ENCODE measurements around the gene MPP2.
"Not testable (repeated sequence)": the region's sequence is repeated elsewhere in the genome, so short reads cannot be mapped to it uniquely, and the experiment has no call there.

MPP2 gene

GRCh38 chr17:43945074-43945829, 37.9 kb upstream of the MPP2 start:
- Histone ChIP-seq H3K27me3 (ENCODE audit: control insufficient read depth in 5 of 5, insufficient read depth in 4 of 5, low read length in 5 of 5) (peaks cover 7 to 16% (median 12%) of the 10 kb centered on the region in 5 donors), H3K9ac (ENCODE audit: low read length in 5 of 5) (no peak overlapping the region), H3K4me1 (ENCODE audit: control insufficient read depth in 5 of 5, insufficient read depth in 5 of 5, low read length in 5 of 5) (peaks cover 0 to 1% (median 0%) of the 10 kb centered on the region in 5 donors), H3K4me3 (ENCODE audit: low read depth in 1 of 5, low read length in 5 of 5) (no peak overlapping the region), H3K27ac (ENCODE audit: low read depth, low read length) (no peak overlapping the region), H3K9me3 (ENCODE audit: control insufficient read depth in 5 of 5, low read length in 5 of 5) (no peaks in the 10 kb centered on the region), H3K36me3 (ENCODE audit: control insufficient read depth in 5 of 5, insufficient read depth in 5 of 5, low read length in 5 of 5) (no peaks in the 10 kb centered on the region)

GRCh38 chr17:43942051-43942685, 34.8 kb upstream of the MPP2 start, which contains the start of gene PPY:
Gene PPY, minus strand, starts transcription at chr17:43942476. Its CDS starts 822 bp downstream, at chr17:43941654.
- H3K36me3 ChIP-seq (ENCODE audit: control insufficient read depth in 5 of 5, insufficient read depth in 5 of 5, low read length in 5 of 5), result no peaks in the 10 kb centered on the region
- H3K9ac ChIP-seq (ENCODE audit: low read length in 5 of 5), result no peak within 1 kb of the TSS
- H3K4me1 ChIP-seq (ENCODE audit: control insufficient read depth in 5 of 5, insufficient read depth in 5 of 5, low read length in 5 of 5), result peaks cover 1 to 7% (median 4%) of the 10 kb centered on the region in 5 donors
- no peak within 1 kb of the TSS for H3K27ac ChIP-seq (ENCODE audit: low read depth, low read length)
- H3K4me3 ChIP-seq (ENCODE audit: low read depth in 1 of 5, low read length in 5 of 5), result no peak within 1 kb of the TSS
- H3K9me3 ChIP-seq (ENCODE audit: control insufficient read depth in 5 of 5, low read length in 5 of 5), result no peaks in the 10 kb centered on the region
- peaks cover 7 to 24% (median 16%) of the 10 kb centered on the region in 5 donors for H3K27me3 ChIP-seq (ENCODE audit: control insufficient read depth in 5 of 5, insufficient read depth in 4 of 5, low read length in 5 of 5)

GRCh38 chr17:43940630-43941029, 33.3 kb upstream of the MPP2 start:
- no peak overlapping the region for H3K27ac ChIP-seq (ENCODE audit: low read depth, low read length)
- H3K9ac ChIP-seq (ENCODE audit: low read length in 5 of 5), result no peak overlapping the region
- H3K27me3 ChIP-seq (ENCODE audit: control insufficient read depth in 5 of 5, insufficient read depth in 4 of 5, low read length in 5 of 5), result peaks cover 3 to 22% (median 16%) of the 10 kb centered on the region in 5 donors
- H3K9me3 ChIP-seq (ENCODE audit: control insufficient read depth in 5 of 5, low read length in 5 of 5), result no peaks in the 10 kb centered on the region
- H3K4me3 ChIP-seq (ENCODE audit: low read depth in 1 of 5, low read length in 5 of 5), result no peak overlapping the region
- peaks cover 1 to 7% (median 4%) of the 10 kb centered on the region in 5 donors for H3K4me1 ChIP-seq (ENCODE audit: control insufficient read depth in 5 of 5, insufficient read depth in 5 of 5, low read length in 5 of 5)
- H3K36me3 ChIP-seq (ENCODE audit: control insufficient read depth in 5 of 5, insufficient read depth in 5 of 5, low read length in 5 of 5), result no peaks in the 10 kb centered on the region

GRCh38 chr17:43939886-43940285, 32.5 kb upstream of the MPP2 start:
- Histone ChIP-seq H3K27ac (ENCODE audit: low read depth, low read length) (no peak overlapping the region), H3K4me3 (ENCODE audit: low read depth in 1 of 5, low read length in 5 of 5) (no peak overlapping the region), H3K4me1 (ENCODE audit: control insufficient read depth in 5 of 5, insufficient read depth in 5 of 5, low read length in 5 of 5) (peaks cover 1 to 7% (median 4%) of the 10 kb centered on the region in 5 donors), H3K36me3 (ENCODE audit: control insufficient read depth in 5 of 5, insufficient read depth in 5 of 5, low read length in 5 of 5) (no peaks in the 10 kb centered on the region), H3K9me3 (ENCODE audit: control insufficient read depth in 5 of 5, low read length in 5 of 5) (no peaks in the 10 kb centered on the region), H3K9ac (ENCODE audit: low read length in 5 of 5) (no peak overlapping the region), H3K27me3 (ENCODE audit: control insufficient read depth in 5 of 5, insufficient read depth in 4 of 5, low read length in 5 of 5) (peaks cover 3 to 22% (median 16%) of the 10 kb centered on the region in 5 donors)

GRCh38 chr17:43939452-43939851, 32.1 kb upstream of the MPP2 start:
- not testable (repeated sequence) for H3K9me3 ChIP-seq (ENCODE audit: control insufficient read depth in 5 of 5, low read length in 5 of 5); H3K36me3 ChIP-seq (ENCODE audit: control insufficient read depth in 5 of 5, insufficient read depth in 5 of 5, low read length in 5 of 5); H3K4me3 ChIP-seq (ENCODE audit: low read depth in 1 of 5, low read length in 5 of 5); H3K27ac ChIP-seq (ENCODE audit: low read depth, low read length); H3K4me1 ChIP-seq (ENCODE audit: control insufficient read depth in 5 of 5, insufficient read depth in 5 of 5, low read length in 5 of 5); H3K9ac ChIP-seq (ENCODE audit: low read length in 5 of 5)
- peaks cover 3 to 22% (median 16%) of the 10 kb centered on the region in 5 donors for H3K27me3 ChIP-seq (ENCODE audit: control insufficient read depth in 5 of 5, insufficient read depth in 4 of 5, low read length in 5 of 5)

GRCh38 chr17:43938838-43939182, 31.5 kb upstream of the MPP2 start:
- Histone ChIP-seq H3K27ac (ENCODE audit: low read depth, low read length) (no peak overlapping the region), H3K36me3 (ENCODE audit: control insufficient read depth in 5 of 5, insufficient read depth in 5 of 5, low read length in 5 of 5) (no peaks in the 10 kb centered on the region), H3K27me3 (ENCODE audit: control insufficient read depth in 5 of 5, insufficient read depth in 4 of 5, low read length in 5 of 5) (peaks cover 3 to 22% (median 16%) of the 10 kb centered on the region in 5 donors), H3K9me3 (ENCODE audit: control insufficient read depth in 5 of 5, low read length in 5 of 5) (no peaks in the 10 kb centered on the region), H3K4me3 (ENCODE audit: low read depth in 1 of 5, low read length in 5 of 5) (no peak overlapping the region), H3K4me1 (ENCODE audit: control insufficient read depth in 5 of 5, insufficient read depth in 5 of 5, low read length in 5 of 5) (peaks cover 0 to 7% (median 4%) of the 10 kb centered on the region in 5 donors), H3K9ac (ENCODE audit: low read length in 5 of 5) (no peak overlapping the region)

GRCh38 chr17:43936434-43936833, 29.1 kb upstream of the MPP2 start:
- H3K27me3 ChIP-seq (ENCODE audit: control insufficient read depth in 5 of 5, insufficient read depth in 4 of 5, low read length in 5 of 5), result peaks cover 3 to 30% (median 22%) of the 10 kb centered on the region in 5 donors
- H3K9me3 ChIP-seq (ENCODE audit: control insufficient read depth in 5 of 5, low read length in 5 of 5), result no peaks in the 10 kb centered on the region
- H3K4me1 ChIP-seq (ENCODE audit: control insufficient read depth in 5 of 5, insufficient read depth in 5 of 5, low read length in 5 of 5), result peaks cover 0 to 7% (median 4%) of the 10 kb centered on the region in 5 donors
- H3K4me3 ChIP-seq (ENCODE audit: low read depth in 1 of 5, low read length in 5 of 5), result no peak overlapping the region
- H3K27ac ChIP-seq (ENCODE audit: low read depth, low read length), result no peak overlapping the region
- H3K36me3 ChIP-seq (ENCODE audit: control insufficient read depth in 5 of 5, insufficient read depth in 5 of 5, low read length in 5 of 5), result no peaks in the 10 kb centered on the region
- H3K9ac ChIP-seq (ENCODE audit: low read length in 5 of 5), result no peak overlapping the region

GRCh38 chr17:43935926-43936261, 28.6 kb upstream of the MPP2 start:
- no peak overlapping the region for H3K4me3 ChIP-seq (ENCODE audit: low read depth in 1 of 5, low read length in 5 of 5)
- no peak overlapping the region for H3K9ac ChIP-seq (ENCODE audit: low read length in 5 of 5)
- no peak overlapping the region for H3K27ac ChIP-seq (ENCODE audit: low read depth, low read length)
- H3K4me1 ChIP-seq (ENCODE audit: control insufficient read depth in 5 of 5, insufficient read depth in 5 of 5, low read length in 5 of 5), result peaks cover 0 to 7% (median 4%) of the 10 kb centered on the region in 5 donors
- H3K36me3 ChIP-seq (ENCODE audit: control insufficient read depth in 5 of 5, insufficient read depth in 5 of 5, low read length in 5 of 5), result no peaks in the 10 kb centered on the region
- H3K9me3 ChIP-seq (ENCODE audit: control insufficient read depth in 5 of 5, low read length in 5 of 5), result no peaks in the 10 kb centered on the region
- H3K27me3 ChIP-seq (ENCODE audit: control insufficient read depth in 5 of 5, insufficient read depth in 4 of 5, low read length in 5 of 5), result peaks cover 3 to 30% (median 21%) of the 10 kb centered on the region in 5 donors

GRCh38 chr17:43935204-43935925, 28.0 kb upstream of the MPP2 start:
- no peak overlapping the region for H3K4me3 ChIP-seq (ENCODE audit: low read depth in 1 of 5, low read length in 5 of 5)
- H3K9ac ChIP-seq (ENCODE audit: low read length in 5 of 5), result no peak overlapping the region
- H3K9me3 ChIP-seq (ENCODE audit: control insufficient read depth in 5 of 5, low read length in 5 of 5), result no peaks in the 10 kb centered on the region
- H3K27ac ChIP-seq (ENCODE audit: low read depth, low read length), result no peak overlapping the region
- H3K27me3 ChIP-seq (ENCODE audit: control insufficient read depth in 5 of 5, insufficient read depth in 4 of 5, low read length in 5 of 5), result peaks cover 3 to 30% (median 19%) of the 10 kb centered on the region in 5 donors
- no peaks in the 10 kb centered on the region for H3K36me3 ChIP-seq (ENCODE audit: control insufficient read depth in 5 of 5, insufficient read depth in 5 of 5, low read length in 5 of 5)
- peaks cover 0 to 7% (median 4%) of the 10 kb centered on the region in 5 donors for H3K4me1 ChIP-seq (ENCODE audit: control insufficient read depth in 5 of 5, insufficient read depth in 5 of 5, low read length in 5 of 5)

GRCh38 chr17:43932923-43933322, 25.6 kb upstream of the MPP2 start:
- Histone ChIP-seq H3K9ac (ENCODE audit: low read length in 5 of 5) (no peak overlapping the region), H3K9me3 (ENCODE audit: control insufficient read depth in 5 of 5, low read length in 5 of 5) (no peaks in the 10 kb centered on the region), H3K36me3 (ENCODE audit: control insufficient read depth in 5 of 5, insufficient read depth in 5 of 5, low read length in 5 of 5) (no peaks in the 10 kb centered on the region), H3K27ac (ENCODE audit: low read depth, low read length) (no peak overlapping the region), H3K27me3 (ENCODE audit: control insufficient read depth in 5 of 5, insufficient read depth in 4 of 5, low read length in 5 of 5) (peaks cover 4 to 17% (median 12%) of the 10 kb centered on the region in 5 donors), H3K4me1 (ENCODE audit: control insufficient read depth in 5 of 5, insufficient read depth in 5 of 5, low read length in 5 of 5) (peaks cover 0 to 7% (median 1%) of the 10 kb centered on the region in 5 donors), H3K4me3 (ENCODE audit: low read depth in 1 of 5, low read length in 5 of 5) (no peak overlapping the region)

Data from subcutaneous abdominal adipose tissue (tissue), 5 donors.